B cell (primary cell): ENCODE results near the gene PRICKLE2. TPM values are rescaled to one million over a fixed set of nuclear protein-coding genes. Genes with fewer than 3 reads are reported as not detected.

ENCODE experiments used
- ATAC-seq: fragments of 200-7000 bp; cut with Tn5 transposase; one replicate; pipeline ENCODE4 v1.10.0; 2021; ENCODE audit warnings: low read depth, mild to moderate bottlenecking, moderate number of reproducible peaks, moderate library complexity
- CTCF ChIA-PET: fragments of 350-600 bp; sonication (Branson Sonifier 250); formaldehyde crosslinking; loops from one replicate; lab custom pipeline; 2021; ENCODE audit warnings: antibody characterized with exemption, inconsistent platforms; lab: Charles Lee
- POLR2A ChIA-PET: fragments of 350-600 bp; sonication (Branson Sonifier 250); formaldehyde crosslinking; loops from one replicate; lab custom pipeline; 2021; ENCODE audit warnings: antibody characterized with exemption; lab: Charles Lee
- DNase-seq: peaks from one replicate; pipeline ENCODE4 v3.0.0; 2013
- H2AFZ ChIP-seq: 2 replicates; pipeline ENCODE4 v1.6.1; 2012; ENCODE audit warnings: mild to moderate bottlenecking, low read depth, low read length; ENCODE audit not compliant: insufficient read depth, poor library complexity, severe bottlenecking
- H3K27ac ChIP-seq, 2 donors: 1 replicate in 1 of 2; 2 replicates in 1 of 2; pipeline ENCODE4 v1.5.1; 2012 to 2013; ENCODE audit warnings: low read length in 2 of 2, mild to moderate bottlenecking in 2 of 2, moderate library complexity in 1 of 2
- H3K27me3 ChIP-seq, 4 experiments: fragments of 200-600 bp in 1 of 4; sonication (generic) in 1 of 4; replicated peaks in 1 of 4; 1 replicate in 2 of 4; 2 replicates in 2 of 4; pipeline versions ENCODE4 v1.6.1 to v1.7.0; 2013 to 2016; ENCODE audit warnings: low read length in 3 of 4, mild to moderate bottlenecking in 2 of 4, mixed read lengths in 1 of 4, moderate library complexity in 1 of 4; ENCODE audit not compliant: insufficient read depth in 4 of 4, control insufficient read depth in 3 of 4; ENCODE audit errors: control extremely low read depth in 1 of 4
- H3K36me3 ChIP-seq, 2 experiments: replicated peaks in 1 of 2; 1 replicate in 1 of 2; 2 replicates in 1 of 2; pipeline versions ENCODE4 v1.6.1 to v1.7.1; 2013; ENCODE audit warnings: low read length in 1 of 2; ENCODE audit not compliant: insufficient read depth in 2 of 2, control insufficient read depth in 1 of 2; ENCODE audit errors: control extremely low read depth in 1 of 2, extremely low read depth in 1 of 2
- H3K4me1 ChIP-seq, 2 donors: fragments of 200-600 bp in 1 of 2; sonication (generic) in 1 of 2; 1 replicate in 1 of 2; 2 replicates in 1 of 2; pipeline versions ENCODE4 v1.5.1 to v1.6.1; 2013 to 2017; ENCODE audit warnings: low read length in 2 of 2; ENCODE audit not compliant: control insufficient read depth in 2 of 2, insufficient read depth in 2 of 2
- H3K4me2 ChIP-seq: replicated peaks from 2 replicates; pipeline ENCODE3; 2012; ENCODE audit warnings: mild to moderate bottlenecking, low read depth, low read length; ENCODE audit not compliant: poor library complexity, severe bottlenecking
- H3K4me3 ChIP-seq, 5 experiments: fragments of 200-600 bp in 1 of 5; sonication (generic) in 1 of 5; 1 replicate in 3 of 5; 2 replicates in 2 of 5; pipeline versions ENCODE4 v1.5.1 to v1.7.0; 2011 to 2016; ENCODE audit warnings: low read length in 4 of 5, mild to moderate bottlenecking in 4 of 5, low read depth in 2 of 5, control low read depth in 1 of 5, moderate library complexity in 1 of 5; ENCODE audit not compliant: insufficient read depth in 1 of 5; ENCODE audit errors: control extremely low read depth in 1 of 5, extremely low read depth in 1 of 5
- H3K79me2 ChIP-seq: fragments of 200-600 bp; sonication (generic); one replicate; pipeline ENCODE4 v1.6.0; 2016; ENCODE audit warnings: low read length; ENCODE audit not compliant: control insufficient read depth, insufficient read depth
- H3K9ac ChIP-seq: fragments of 200-600 bp; sonication (generic); 2 replicates; pipeline ENCODE4 v1.6.1; 2017; ENCODE audit warnings: mild to moderate bottlenecking, low read length, moderate library complexity
- H3K9me3 ChIP-seq, 3 donors: one replicate each; pipeline versions ENCODE4 v1.6.1 to v1.7.1; 2013; ENCODE audit warnings: low read length in 2 of 3; ENCODE audit not compliant: control insufficient read depth in 2 of 3, insufficient read depth in 1 of 3; ENCODE audit errors: control extremely low read depth in 1 of 3
- H4K20me1 ChIP-seq: 2 replicates; pipeline ENCODE4 v1.6.0; 2012; ENCODE audit warnings: mild to moderate bottlenecking, low read length; ENCODE audit not compliant: insufficient read depth, control insufficient read depth, poor library complexity, severe bottlenecking
- H3K27ac Mint-ChIP-seq: one replicate; pipeline ENCODE4 v1.8.0; 2021; ENCODE audit warnings: mixed read lengths
- H3K27me3 Mint-ChIP-seq: one replicate; pipeline ENCODE4 v1.8.0; 2021; ENCODE audit warnings: mixed read lengths
- H3K4me1 Mint-ChIP-seq: one replicate; pipeline ENCODE4 v1.8.0; 2021; ENCODE audit warnings: mixed read lengths
- H3K4me3 Mint-ChIP-seq: one replicate; pipeline ENCODE4 v1.8.0; 2021; ENCODE audit warnings: mixed read lengths
- H3K9me3 Mint-ChIP-seq: one replicate; pipeline ENCODE4 v1.8.0; 2022; ENCODE audit warnings: mixed read lengths; ENCODE audit not compliant: insufficient read depth
- CTCF ChIP-seq: fragments of 200-600 bp; IDR thresholded peaks from one replicate; pipeline ENCODE4 v1.8.0; 2022; ENCODE audit warnings: antibody characterized with exemption, mild to moderate bottlenecking
- EZH2 ChIP-seq: IDR thresholded peaks from 2 replicates; pipeline ENCODE4 v1.6.1; 2012; ENCODE audit warnings: borderline replicate concordance, low read depth, mild to moderate bottlenecking, moderate library complexity, low read length; ENCODE audit not compliant: insufficient read depth, poor library complexity, severe bottlenecking
- WGBS: methylation state at CpG from one replicate; pipeline ENCODE4 v1.1.5; 2013; ENCODE audit warnings: missing lambda C conversion rate; ENCODE audit not compliant: insufficient coverage; 5-methylcytosine and 5-hydroxymethylcytosine counted together
- intact Hi-C: fragments of 100-400 bp; cut with micrococcal nuclease; formaldehyde crosslinking; loops from one replicate; pipeline ENCODE4 v1.10.0; 2022
- polyA plus RNA-seq: library from polyadenylated mRNA; depleted of rRNA; stranded (reverse); fragments of >200 nt; gene quantifications from 2 replicates; pipeline ENCODE4 v1.2.3, GENCODE V29; 2012
- total RNA-seq, 2 donors: library from RNA; stranded (reverse); fragments of 120-200 nt in 1 of 2; gene quantifications; 1 replicate in 1 of 2; 2 replicates in 1 of 2; pipeline versions ENCODE4 v1.2.3 to v1.2.4, GENCODE V29; 2013 to 2022

PRICKLE2 gene
- total and polyA plus RNA-seq, 2 donors (not counting 1 experiment from before 2014, with no cell fraction given) = 0.30 to 1.4 TPM

DNA sequence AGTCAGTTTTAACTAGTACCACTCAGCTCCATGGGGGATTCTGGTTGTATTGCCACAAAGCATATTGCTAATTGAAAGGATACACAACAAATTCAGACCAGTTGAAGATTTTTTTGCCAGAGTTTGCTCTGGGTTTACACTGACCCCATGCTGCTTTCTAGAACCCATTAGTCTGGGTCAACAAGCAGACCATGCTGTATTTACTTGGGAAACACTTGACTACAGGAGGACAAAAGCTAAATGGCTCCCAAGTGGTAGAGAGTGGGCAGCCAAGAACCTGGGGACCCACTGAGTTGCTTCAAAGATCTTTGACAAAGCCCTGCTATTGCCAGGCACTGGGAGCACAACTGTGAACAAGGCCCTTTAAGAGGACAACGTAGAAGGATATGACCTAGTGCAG, 115.2 kb downstream of the PRICKLE2 start:
- Histone ChIP-seq H3K79me2 (no peaks in the 10 kb centered on the region), H3K9me3 (peaks cover 0 to 11% (median 0%) of the 10 kb centered on the region in 3 donors), H3K4me3 (no peak overlapping the region), H2AFZ (no peak overlapping the region), H3K4me2 (no peak overlapping the region), H4K20me1 (no peaks in the 10 kb centered on the region), H3K27ac (no peak overlapping the region), H3K36me3 (no peaks in the 10 kb centered on the region), H3K4me1 (peaks cover 0 to 19% of the 10 kb centered on the region in 2 donors), H3K27me3 (no peaks in the 10 kb centered on the region), H3K9ac (no peak overlapping the region)
- no peak for TF ChIP-seq CTCF
- no peak for TF ChIP-seq EZH2
- intact Hi-C loops = no loop called here
- Mint-ChIP-seq H3K9me3 (peaks cover 6% of the 10 kb centered on the region), H3K27me3 (peaks cover 6% of the 10 kb centered on the region), H3K27ac (no peak overlapping the region), H3K4me1 (peaks cover 22% of the 10 kb centered on the region), H3K4me3 (no peak overlapping the region)
- POLR2A ChIA-PET = no interaction called here
- CTCF ChIA-PET = no interaction called here
- WGBS = no CpG with 5 or more reads among the region's 1 CpG
- DNase-seq = no peak
- no peak for ATAC-seq

GRCh38 chr3:64109438-64109837, 115.8 kb downstream of the PRICKLE2 start:
- intact Hi-C loops = no loop called here
- no peak for DNase-seq
- H3K36me3 ChIP-seq = no peaks in the 10 kb centered on the region
- peaks cover 27% of the 10 kb centered on the region for H3K4me1 Mint-ChIP-seq
- ChIA-PET CTCF (no interaction called here), POLR2A (no interaction called here)
- H2AFZ ChIP-seq = no peak overlapping the region
- no peak overlapping the region for H3K27ac Mint-ChIP-seq
- TF ChIP-seq CTCF = no peak
- TF ChIP-seq EZH2 = no peak
- peaks cover 3% of the 10 kb centered on the region for H3K9me3 Mint-ChIP-seq
- H3K79me2 ChIP-seq = no peaks in the 10 kb centered on the region
- no peak for ATAC-seq
- no peak overlapping the region for H3K4me3 ChIP-seq
- H3K4me3 Mint-ChIP-seq = no peak overlapping the region
- H3K4me2 ChIP-seq = no peak overlapping the region
- H3K27me3 ChIP-seq = no peaks in the 10 kb centered on the region
- peaks cover 0 to 11% (median 0%) of the 10 kb centered on the region in 3 donors for H3K9me3 ChIP-seq
- no peak overlapping the region for H3K27ac ChIP-seq
- H3K9ac ChIP-seq = no peak overlapping the region
- H3K4me1 ChIP-seq = peaks cover 0 to 25% of the 10 kb centered on the region in 2 donors
- no peaks in the 10 kb centered on the region for H4K20me1 ChIP-seq
- peaks cover 6% of the 10 kb centered on the region for H3K27me3 Mint-ChIP-seq
- no CpG with 5 or more reads among the region's 1 CpG for WGBS
